Measurements from ENCODE around the gene MCF2L2.

DNA sequence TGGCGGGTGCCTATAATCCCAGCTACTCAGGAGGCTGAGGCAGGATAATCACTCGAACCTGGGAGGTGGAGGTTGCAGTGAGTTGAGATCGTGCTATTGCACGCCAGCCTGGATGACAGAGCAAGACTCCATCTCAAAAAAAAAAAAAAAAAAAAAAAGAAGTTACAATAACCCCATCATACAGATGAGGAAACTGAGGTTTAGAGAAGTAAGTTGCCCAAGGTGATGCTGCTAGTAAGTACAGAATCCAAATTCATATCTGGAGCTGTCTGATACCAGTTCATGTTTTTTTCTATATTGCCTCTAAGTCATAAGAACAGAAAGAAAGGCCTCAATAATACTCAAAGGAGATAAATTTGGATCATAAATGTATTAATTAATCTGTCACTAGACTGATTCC lies 40.6 kb downstream of the MCF2L2 start:
- TF ChIP-seq, protein P1, sequence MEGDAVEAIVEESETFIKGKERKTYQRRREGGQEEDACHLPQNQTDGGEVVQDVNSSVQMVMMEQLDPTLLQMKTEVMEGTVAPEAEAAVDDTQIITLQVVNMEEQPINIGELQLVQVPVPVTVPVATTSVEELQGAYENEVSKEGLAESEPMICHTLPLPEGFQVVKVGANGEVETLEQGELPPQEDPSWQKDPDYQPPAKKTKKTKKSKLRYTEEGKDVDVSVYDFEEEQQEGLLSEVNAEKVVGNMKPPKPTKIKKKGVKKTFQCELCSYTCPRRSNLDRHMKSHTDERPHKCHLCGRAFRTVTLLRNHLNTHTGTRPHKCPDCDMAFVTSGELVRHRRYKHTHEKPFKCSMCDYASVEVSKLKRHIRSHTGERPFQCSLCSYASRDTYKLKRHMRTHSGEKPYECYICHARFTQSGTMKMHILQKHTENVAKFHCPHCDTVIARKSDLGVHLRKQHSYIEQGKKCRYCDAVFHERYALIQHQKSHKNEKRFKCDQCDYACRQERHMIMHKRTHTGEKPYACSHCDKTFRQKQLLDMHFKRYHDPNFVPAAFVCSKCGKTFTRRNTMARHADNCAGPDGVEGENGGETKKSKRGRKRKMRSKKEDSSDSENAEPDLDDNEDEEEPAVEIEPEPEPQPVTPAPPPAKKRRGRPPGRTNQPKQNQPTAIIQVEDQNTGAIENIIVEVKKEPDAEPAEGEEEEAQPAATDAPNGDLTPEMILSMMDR (IDR thresholded peaks at IDR 0.05; ENCODE audit: low read depth, low read length) = no peak
- no peak for TF ChIP-seq POLR2A (IDR thresholded peaks at IDR 0.05; ENCODE audit: extremely low read depth, insufficient read length)
- no peak for TF ChIP-seq MAX (IDR thresholded peaks at IDR 0.05; ENCODE audit: low read depth, low read length)

Data from NB4 (cell line).